ENCODE data around the gene ZNF18. TPM values are rescaled to one million over a fixed set of nuclear protein-coding genes. Genes with fewer than 3 reads are reported as not detected.

ZNF18 gene
- total and polyA plus RNA-seq, 2 of the 4 experiments (the other 2 are of a cell fraction), result 4.5 to 11.7 TPM

DNA sequence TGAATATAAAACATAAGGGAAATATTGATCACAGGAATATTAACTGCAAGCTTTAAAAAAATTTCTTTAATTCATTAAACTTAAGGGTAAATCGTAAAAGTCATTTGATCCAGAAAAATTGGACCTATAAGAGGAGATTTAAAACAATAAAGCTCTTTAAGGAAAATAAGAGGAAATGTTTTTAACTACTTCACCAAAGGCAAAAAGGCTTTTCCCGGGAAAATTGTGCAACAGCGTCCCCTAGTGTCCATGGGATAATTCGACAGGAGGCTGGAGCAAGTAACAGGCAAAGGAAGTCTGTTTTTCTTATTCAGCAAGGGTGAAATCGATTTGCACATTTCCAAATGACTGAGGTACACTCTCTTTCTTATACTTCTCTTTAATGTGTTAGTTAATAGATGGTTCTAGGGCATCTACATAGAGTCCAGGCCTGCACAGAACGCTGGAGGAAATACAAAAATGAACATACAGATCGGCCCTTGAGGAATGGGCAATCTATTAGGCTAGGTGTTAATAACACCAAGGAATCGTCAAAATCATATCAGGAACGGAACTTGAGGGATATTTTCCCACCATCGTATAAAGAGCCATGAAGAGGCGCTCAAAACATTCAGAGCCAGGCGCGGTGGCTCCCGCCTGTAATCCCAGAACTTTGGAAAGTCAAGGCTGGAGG is 61.4 kb downstream of the ZNF18 start:
- WGBS, 2 experiments (ENCODE audit: extremely low coverage in 2 of 2, insufficient read length in 1 of 2), result 0% methylated on average over 1 of the region's 14 CpGs; no CpG with 5 or more reads in 1 of the 2 experiments

More for the DNA sequence above, 61.4 kb downstream of the ZNF18 start:
- no peak overlapping the region for H2BK5ac ChIP-seq (ENCODE audit: low read depth, low read length, poor library complexity, severe bottlenecking)
- H2AK9ac ChIP-seq (replicated peaks; ENCODE audit: low read depth, low read length, poor library complexity), result no peak overlapping the region
- no peaks in the 10 kb centered on the region for H3K9me1 ChIP-seq (ENCODE audit: insufficient read depth, low read length)
- no peak overlapping the region for H3K4me2 ChIP-seq (ENCODE audit: low read depth, low read length)
- H4K8ac ChIP-seq (ENCODE audit: low read depth in 2 of 2, low read length in 2 of 2), result no peak overlapping the region
- H3K36me3 ChIP-seq (ENCODE audit: control insufficient read depth, insufficient read depth, low read length), result no peaks in the 10 kb centered on the region
- no peaks in the 10 kb centered on the region for H3K27me3 ChIP-seq (ENCODE audit: control insufficient read depth, insufficient read depth, low read length)
- H3K23ac ChIP-seq (ENCODE audit: low read depth, low read length), result no peak overlapping the region
- intact Hi-C loops (cut with micrococcal nuclease), result loop anchor here (2.0 to 5.0 kb wide), 3 partner anchors 1059 to 1304 kb away; no protein-coding TSS in a partner anchor
- peaks cover 2% of the 10 kb centered on the region; the same call in 1 of the 2 replicates for H3K9me3 ChIP-seq (ENCODE audit: control insufficient read depth, insufficient read depth, low read length)
- TF ChIP-seq RAD21 (IDR thresholded peaks at IDR 0.05; ENCODE audit: low read length) (peak; percentile 51), SMC3 (IDR thresholded peaks at IDR 0.05; ENCODE audit: low read depth, low read length) (peak; percentile 34), POLR2A (IDR thresholded peaks at IDR 0.05; ENCODE audit: low read depth, low read length) (no peak)
- TF ChIP-seq, protein P1, sequence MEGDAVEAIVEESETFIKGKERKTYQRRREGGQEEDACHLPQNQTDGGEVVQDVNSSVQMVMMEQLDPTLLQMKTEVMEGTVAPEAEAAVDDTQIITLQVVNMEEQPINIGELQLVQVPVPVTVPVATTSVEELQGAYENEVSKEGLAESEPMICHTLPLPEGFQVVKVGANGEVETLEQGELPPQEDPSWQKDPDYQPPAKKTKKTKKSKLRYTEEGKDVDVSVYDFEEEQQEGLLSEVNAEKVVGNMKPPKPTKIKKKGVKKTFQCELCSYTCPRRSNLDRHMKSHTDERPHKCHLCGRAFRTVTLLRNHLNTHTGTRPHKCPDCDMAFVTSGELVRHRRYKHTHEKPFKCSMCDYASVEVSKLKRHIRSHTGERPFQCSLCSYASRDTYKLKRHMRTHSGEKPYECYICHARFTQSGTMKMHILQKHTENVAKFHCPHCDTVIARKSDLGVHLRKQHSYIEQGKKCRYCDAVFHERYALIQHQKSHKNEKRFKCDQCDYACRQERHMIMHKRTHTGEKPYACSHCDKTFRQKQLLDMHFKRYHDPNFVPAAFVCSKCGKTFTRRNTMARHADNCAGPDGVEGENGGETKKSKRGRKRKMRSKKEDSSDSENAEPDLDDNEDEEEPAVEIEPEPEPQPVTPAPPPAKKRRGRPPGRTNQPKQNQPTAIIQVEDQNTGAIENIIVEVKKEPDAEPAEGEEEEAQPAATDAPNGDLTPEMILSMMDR (conservative IDR thresholded peaks at IDR 0.05; ENCODE audit: low read depth, low read length), result peak; percentile 61
- in situ Hi-C loops (cut with MboI; ENCODE audit: low sequenced_read_pairs), result no loop called here
- no peak overlapping the region for H2AFZ ChIP-seq (replicated peaks; ENCODE audit: low read length, poor library complexity)
- CTCF ChIA-PET, result interaction anchor here (0.6 to 1.3 kb wide), 9 partner anchors 12 to 1292 kb away, joined by 3 to 13 read pairs (median 3); no protein-coding TSS in a partner anchor
- ATAC-seq (ENCODE audit: low read depth) (no peak), DNase-seq (peak; percentile 33)
- no peaks in the 10 kb centered on the region for H3K79me1 ChIP-seq (ENCODE audit: low read depth in 1 of 2, low read length in 2 of 2)
- POLR2A ChIA-PET (ENCODE audit: unreplicated experiment), result no interaction called here
- no TSS peak for BruUV-seq (replicated peaks)
- H4K91ac ChIP-seq (ENCODE audit: insufficient read depth, low read depth, low read length), result no peak overlapping the region
- no peak overlapping the region for H2BK15ac ChIP-seq (ENCODE audit: low read depth, low read length)
- H3K4ac ChIP-seq (ENCODE audit: low read depth, low read length), result no peak overlapping the region
- H2BK20ac ChIP-seq (ENCODE audit: low read depth, low read length), result no peak overlapping the region
- no peak overlapping the region for H3K18ac ChIP-seq (ENCODE audit: low read depth, low read length)
- no peak overlapping the region for H3K56ac ChIP-seq (ENCODE audit: extremely low read depth, insufficient read depth, low read length)
- dilution Hi-C loops (cut with HindIII; ENCODE audit: low sequenced_read_pairs, unreplicated experiment), result no loop called here
- no peak overlapping the region for H2AK5ac ChIP-seq (ENCODE audit: low read depth, low read length)
- no peaks in the 10 kb centered on the region for H4K20me1 ChIP-seq (ENCODE audit: insufficient read depth, low read length)
- H3K14ac ChIP-seq (replicated peaks; ENCODE audit: low read depth, low read length), result no peak overlapping the region
- no peak overlapping the region for H3K27ac ChIP-seq (ENCODE audit: insufficient read depth, low read length)
- no peak overlapping the region for H2BK120ac ChIP-seq (ENCODE audit: low read depth, low read length)
- H3K4me1 ChIP-seq (ENCODE audit: control insufficient read depth, insufficient read depth, low read length), result no peaks in the 10 kb centered on the region
- no peak overlapping the region for H3K9ac ChIP-seq (ENCODE audit: low read depth, low read length)
- no peak overlapping the region for H4K5ac ChIP-seq (ENCODE audit: low read depth, low read length)
- no peak overlapping the region for H3K4me3 ChIP-seq (ENCODE audit: insufficient read depth, low read depth, low read length)

Data from IMR-90 (cell line).